Mesenteric fat pad (tissue), 1 donor: ENCODE measurements around the gene TSHZ2. TPM values are rescaled to one million over a fixed set of nuclear protein-coding genes. Genes with fewer than 3 reads are reported as not detected.
"Not testable (repeated sequence)": the region's sequence is repeated elsewhere in the genome, so short reads cannot be mapped to it uniquely, and the experiment has no call there.

Experiments used
- DNase-seq: peaks from one replicate; pipeline ENCODE4 v3.0.0-alpha.2; 2020; ENCODE audit warnings: low spot score
- total RNA-seq: library from RNA; stranded (reverse); fragmentation: NEBNext Ultra II Directional; extraction: Animal tissue kit (Norgen Biotek cat#: 25700); gene quantifications from one replicate; pipeline ENCODE4 v1.2.1, GENCODE V29; 2021
- donor health status: DM: yes; HTN: yes; CAD: no.

Gene TSHZ2
- total RNA-seq, 1 donor from 2014 or later: 60.5 TPM

GRCh38 chr20:53366928-53367327 lies 394.8 kb downstream of the TSHZ2 start:
- not testable (repeated sequence) for DNase-seq

GRCh38 chr20:53369871-53370270 lies 397.7 kb downstream of the TSHZ2 start:
- DNase-seq: no peak

GRCh38 chr20:53370345-53370961 lies 398.3 kb downstream of the TSHZ2 start:
- no peak for DNase-seq

- no peak for DNase-seq
These were observed 399.1 kb downstream of the TSHZ2 start for GRCh38 chr20:53371216-53371615.

GRCh38 chr20:53376021-53376420 lies 403.9 kb downstream of the TSHZ2 start:
- no peak for DNase-seq

- no peak for DNase-seq
These were observed 407.1 kb downstream of the TSHZ2 start for GRCh38 chr20:53379014-53379832.

GRCh38 chr20:53379833-53380120 lies 407.6 kb downstream of the TSHZ2 start:
- no peak for DNase-seq

- no peak for DNase-seq
These were observed 409.6 kb downstream of the TSHZ2 start for GRCh38 chr20:53381568-53382262.

- DNase-seq: no peak
These were observed 410.2 kb downstream of the TSHZ2 start for GRCh38 chr20:53382263-53382844.

- no peak for DNase-seq
These were observed 411.8 kb downstream of the TSHZ2 start for GRCh38 chr20:53383916-53384315.

GRCh38 chr20:53384392-53384791 lies 412.2 kb downstream of the TSHZ2 start:
- DNase-seq: no peak

GRCh38 chr20:53385941-53386767 lies 414.0 kb downstream of the TSHZ2 start:
- DNase-seq: no peak

GRCh38 chr20:53387983-53388675 lies 416.0 kb downstream of the TSHZ2 start:
- no peak for DNase-seq

GRCh38 chr20:53389516-53390300 lies 417.6 kb downstream of the TSHZ2 start:
- no peak for DNase-seq

- DNase-seq: no peak
These were observed 418.6 kb downstream of the TSHZ2 start for GRCh38 chr20:53390770-53391169.

GRCh38 chr20:53394433-53394832 lies 422.3 kb downstream of the TSHZ2 start:
- DNase-seq: no peak

GRCh38 chr20:53395188-53395923 lies 423.2 kb downstream of the TSHZ2 start:
- no peak for DNase-seq

GRCh38 chr20:53399083-53399482 lies 426.9 kb downstream of the TSHZ2 start:
- no peak for DNase-seq
